MCF 10A (cell line): Measurements from ENCODE around the gene SPSB4. TPM values are rescaled to one million over a fixed set of nuclear protein-coding genes. Genes with fewer than 3 reads are reported as not detected.

Experiments
- BruUV-seq: library from RNA; stranded (reverse); fragments of 400-500 nt; replicated peaks from 2 replicates; lab custom pipeline; 2021; lab: Mats Ljungman, UMichigan
- CTCF ChIA-PET: fragments of 300-600 bp; sonication (Branson Sonifier 250); formaldehyde crosslinking; extraction: SDS; loops from one replicate; lab custom pipeline; 2021; ENCODE audit warnings: antibody characterized with exemption, inconsistent platforms; lab: Yijun Ruan, JAX
- POLR2A ChIA-PET: fragments of 300-600, 350-650 bp; sonication (Branson Sonifier 250); formaldehyde crosslinking; extraction: SDS; loops from one replicate; lab custom pipeline; 2020; ENCODE audit warnings: antibody characterized with exemption, inconsistent platforms; lab: Yijun Ruan, JAX
- DNase-seq: peaks from one replicate; pipeline ENCODE4 v3.0.0-alpha.2; 2018; ENCODE audit not compliant: unreplicated experiment
- H3K27ac Mint-ChIP-seq: one replicate; pipeline ENCODE4 v1.8.0; 2022; ENCODE audit warnings: mild to moderate bottlenecking, low read depth, mixed read lengths; ENCODE audit not compliant: unreplicated experiment
- H3K27me3 Mint-ChIP-seq: one replicate; pipeline ENCODE4 v1.8.0; 2022; ENCODE audit warnings: mixed read lengths; ENCODE audit not compliant: insufficient read depth, unreplicated experiment
- H3K36me3 Mint-ChIP-seq: one replicate; pipeline ENCODE4 v1.8.0; 2022; ENCODE audit warnings: mild to moderate bottlenecking, moderate library complexity, mixed read lengths; ENCODE audit not compliant: insufficient read depth, unreplicated experiment
- H3K4me1 Mint-ChIP-seq: one replicate; pipeline ENCODE4 v1.8.0; 2022; ENCODE audit warnings: mixed read lengths; ENCODE audit not compliant: insufficient read depth, unreplicated experiment
- H3K4me3 Mint-ChIP-seq: one replicate; pipeline ENCODE4 v1.8.0; 2022; ENCODE audit warnings: mild to moderate bottlenecking, moderate library complexity, mixed read lengths; ENCODE audit not compliant: unreplicated experiment
- H3K9me3 Mint-ChIP-seq: one replicate; pipeline ENCODE4 v1.8.0; 2022; ENCODE audit warnings: mixed read lengths; ENCODE audit not compliant: unreplicated experiment
- intact Hi-C: fragments of 100-400 bp; cut with micrococcal nuclease; formaldehyde crosslinking; loops from 2 replicates; pipeline ENCODE4 v1.14.1; 2022
- total RNA-seq: library from RNA; stranded (reverse); gene quantifications from 2 replicates; pipeline ENCODE4 v1.2.3, GENCODE V29; 2022
- TF ChIP-seq, protein P1 (sequence below): fragments of 200-600 bp; IDR thresholded peaks from one replicate; pipeline ENCODE4 v1.8.0; 2022; ENCODE audit warnings: antibody characterized with exemption, mild to moderate bottlenecking; ENCODE audit not compliant: unreplicated experiment

Gene SPSB4
- total RNA-seq, 1 experiment from 2014 or later, result not detected

DNA sequence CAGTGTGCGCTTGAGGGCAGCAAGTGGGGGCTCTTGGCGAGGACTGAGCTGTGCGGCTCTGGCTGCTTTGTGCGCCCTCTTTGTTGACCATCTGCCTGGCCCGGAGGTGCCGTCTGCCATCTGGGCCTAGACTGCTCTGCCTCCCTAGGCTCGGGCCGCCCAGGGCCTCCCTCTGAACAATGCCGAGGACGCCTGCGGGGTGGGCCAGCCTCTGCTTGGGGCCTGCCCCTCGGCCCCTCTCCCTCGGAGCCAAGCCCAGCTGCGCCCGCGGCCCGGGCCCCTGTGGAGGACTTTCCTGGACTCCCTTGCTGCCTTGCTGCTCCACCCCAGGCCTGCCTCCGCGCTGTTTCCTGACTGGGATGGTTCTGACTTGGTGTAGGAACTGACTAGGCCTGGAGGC is 31.9 kb upstream of the SPSB4 start:
- H3K27me3 Mint-ChIP-seq, result peaks cover 18% of the 10 kb centered on the region
- no peaks in the 10 kb centered on the region for H3K36me3 Mint-ChIP-seq
- H3K9me3 Mint-ChIP-seq, result no peaks in the 10 kb centered on the region
- ChIA-PET POLR2A (no interaction called here), CTCF (no interaction called here)
- intact Hi-C loops, result no loop called here
- DNase-seq, result no peak
- BruUV-seq, result no TSS peak
- no peak overlapping the region for H3K4me3 Mint-ChIP-seq
- TF ChIP-seq, protein P1, sequence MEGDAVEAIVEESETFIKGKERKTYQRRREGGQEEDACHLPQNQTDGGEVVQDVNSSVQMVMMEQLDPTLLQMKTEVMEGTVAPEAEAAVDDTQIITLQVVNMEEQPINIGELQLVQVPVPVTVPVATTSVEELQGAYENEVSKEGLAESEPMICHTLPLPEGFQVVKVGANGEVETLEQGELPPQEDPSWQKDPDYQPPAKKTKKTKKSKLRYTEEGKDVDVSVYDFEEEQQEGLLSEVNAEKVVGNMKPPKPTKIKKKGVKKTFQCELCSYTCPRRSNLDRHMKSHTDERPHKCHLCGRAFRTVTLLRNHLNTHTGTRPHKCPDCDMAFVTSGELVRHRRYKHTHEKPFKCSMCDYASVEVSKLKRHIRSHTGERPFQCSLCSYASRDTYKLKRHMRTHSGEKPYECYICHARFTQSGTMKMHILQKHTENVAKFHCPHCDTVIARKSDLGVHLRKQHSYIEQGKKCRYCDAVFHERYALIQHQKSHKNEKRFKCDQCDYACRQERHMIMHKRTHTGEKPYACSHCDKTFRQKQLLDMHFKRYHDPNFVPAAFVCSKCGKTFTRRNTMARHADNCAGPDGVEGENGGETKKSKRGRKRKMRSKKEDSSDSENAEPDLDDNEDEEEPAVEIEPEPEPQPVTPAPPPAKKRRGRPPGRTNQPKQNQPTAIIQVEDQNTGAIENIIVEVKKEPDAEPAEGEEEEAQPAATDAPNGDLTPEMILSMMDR, result no peak
- H3K27ac Mint-ChIP-seq, result no peak overlapping the region
- no peaks in the 10 kb centered on the region for H3K4me1 Mint-ChIP-seq

DNA sequence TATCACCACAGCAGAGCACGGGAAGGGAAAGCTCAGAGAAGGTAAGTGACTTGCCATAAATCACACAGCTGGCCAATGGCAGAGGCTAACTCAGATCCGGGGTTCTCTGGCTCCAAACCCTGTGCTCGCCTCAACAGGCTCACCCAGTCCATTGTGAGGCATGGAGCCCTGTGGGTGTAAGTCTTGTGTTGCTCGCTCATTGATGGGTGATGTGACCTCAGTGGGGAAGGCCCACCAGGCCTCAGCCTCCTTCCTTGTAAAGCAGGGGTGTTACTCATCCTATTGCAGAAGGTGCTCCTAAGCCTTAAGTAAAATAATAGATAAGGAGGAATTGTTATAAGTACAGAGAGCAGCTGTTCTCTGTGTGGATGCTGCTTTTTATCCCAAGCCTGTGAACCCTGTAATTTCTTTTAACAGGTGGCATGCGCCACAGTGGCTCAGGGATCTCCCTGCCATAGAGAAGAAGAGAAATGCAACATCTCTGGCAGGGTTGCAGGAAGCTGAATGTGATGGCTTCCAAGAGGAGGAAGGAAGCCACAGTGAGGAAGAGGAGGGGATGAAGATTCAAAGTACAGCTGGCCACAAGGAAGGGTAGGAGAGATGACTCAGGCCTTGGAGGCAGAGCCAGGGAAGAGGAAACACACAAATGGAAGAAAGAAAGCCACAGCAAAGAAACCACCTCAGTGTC is 30.9 kb upstream of the SPSB4 start:
- ChIA-PET POLR2A (interaction anchor here (0.8 kb wide), 1 partner anchor 12 kb away, joined by 5 read pairs; no protein-coding TSS in a partner anchor), CTCF (interaction anchor here (0.9 kb wide), 1 partner anchor 20 kb away, joined by 4 read pairs; no protein-coding TSS in a partner anchor)
- DNase-seq, result no peak
- Mint-ChIP-seq H3K4me1 (no peaks in the 10 kb centered on the region), H3K9me3 (no peaks in the 10 kb centered on the region), H3K36me3 (no peaks in the 10 kb centered on the region), H3K27me3 (peaks cover 25% of the 10 kb centered on the region), H3K4me3 (no peak overlapping the region), H3K27ac (no peak overlapping the region)
- intact Hi-C loops, result no loop called here
- no TSS peak for BruUV-seq
- TF ChIP-seq, protein P1, result no peak

DNA sequence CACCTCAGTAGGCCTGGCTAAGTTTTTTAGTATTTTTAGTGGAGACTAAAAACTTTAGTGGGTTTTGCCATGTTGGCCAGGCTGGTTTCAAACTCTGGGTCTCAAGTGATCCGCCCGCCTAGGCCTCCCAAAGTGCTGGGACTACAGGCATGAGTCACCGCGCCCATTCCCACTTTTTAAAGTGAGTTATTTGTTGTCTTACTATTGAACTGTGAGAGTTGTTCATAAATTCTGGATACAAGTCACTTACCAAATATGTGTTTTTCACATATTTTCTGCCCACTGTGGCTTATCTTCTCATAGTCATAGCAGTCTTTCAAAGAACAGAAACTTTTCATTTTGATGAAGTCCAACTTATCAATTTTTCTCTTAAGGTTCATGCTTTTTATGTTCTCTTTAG is 29.9 kb upstream of the SPSB4 start:
- H3K4me1 Mint-ChIP-seq, result no peaks in the 10 kb centered on the region
- no peak overlapping the region for H3K4me3 Mint-ChIP-seq
- BruUV-seq, result no TSS peak
- H3K36me3 Mint-ChIP-seq, result no peaks in the 10 kb centered on the region
- intact Hi-C loops, result no loop called here
- H3K27me3 Mint-ChIP-seq, result peaks cover 27% of the 10 kb centered on the region
- ChIA-PET CTCF (no interaction called here), POLR2A (no interaction called here)
- no peak overlapping the region for H3K27ac Mint-ChIP-seq
- no peak for DNase-seq
- TF ChIP-seq, protein P1, result no peak
- H3K9me3 Mint-ChIP-seq, result no peaks in the 10 kb centered on the region

- Mint-ChIP-seq H3K27ac (no peak overlapping the region), H3K27me3 (peaks cover 33% of the 10 kb centered on the region), H3K4me3 (no peak overlapping the region), H3K36me3 (no peaks in the 10 kb centered on the region), H3K9me3 (no peaks in the 10 kb centered on the region), H3K4me1 (no peaks in the 10 kb centered on the region)
- TF ChIP-seq, protein P1, result no peak
- ChIA-PET POLR2A (interaction anchor here (0.7 kb wide), 1 partner anchor 35 kb away, joined by 3 read pairs; no protein-coding TSS in a partner anchor), CTCF (interaction anchor here (1.2 to 1.8 kb wide), 2 partner anchors 17 to 229 kb away, joined by 3 to 5 read pairs; no protein-coding TSS in a partner anchor)
- intact Hi-C loops, result no loop called here
- no peak for DNase-seq
- BruUV-seq, result no TSS peak
Observed at GRCh38 chr3:141030296-141030695, 20.9 kb upstream of the SPSB4 start.
